ENCODE measurements around the gene MAP7.

MAP7 gene

DNA sequence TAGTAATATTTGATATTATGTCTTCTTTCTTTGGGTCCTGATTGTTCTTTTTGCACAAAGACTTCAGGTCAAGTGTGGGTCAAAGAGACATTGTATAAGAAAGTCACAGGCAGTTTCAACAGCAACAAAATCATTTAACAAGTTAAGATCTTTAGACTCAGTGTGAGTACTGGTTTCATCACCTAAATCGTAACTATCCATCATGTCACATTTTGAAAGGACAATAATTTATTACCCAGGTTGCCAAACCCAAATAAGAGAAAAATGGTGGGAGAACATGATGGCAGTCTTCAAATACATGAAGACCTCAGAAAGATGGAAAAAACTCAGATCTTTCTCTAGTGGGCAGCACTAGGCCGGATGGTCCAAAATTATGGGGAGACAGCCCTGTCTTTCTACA is 205.1 kb downstream of the MAP7 start:
- no peaks in the 10 kb centered on the region for H3K36me3 ChIP-seq (replicated peaks; ENCODE audit: insufficient read depth, low read length)
- H2AFZ ChIP-seq (ENCODE audit: low read length): no peak overlapping the region
- no peaks in the 10 kb centered on the region for H4K20me1 ChIP-seq (ENCODE audit: insufficient read depth, low read length)
- no peak for TF ChIP-seq EZH2 (optimal IDR thresholded peaks at IDR 0.05; ENCODE audit: low read depth, low read length)
- no peak overlapping the region for H3K4me2 ChIP-seq (ENCODE audit: low read depth, low read length)
- H3K27me3 ChIP-seq (replicated peaks; ENCODE audit: insufficient read depth, low read length): no peaks in the 10 kb centered on the region
- no peaks in the 10 kb centered on the region for H3K4me1 ChIP-seq (ENCODE audit: low read length)
- no peak for DNase-seq
- no peak overlapping the region for H3K9ac ChIP-seq (ENCODE audit: low read length)
- no peaks in the 10 kb centered on the region for H3K79me2 ChIP-seq (ENCODE audit: low read length)
- no peak overlapping the region for H3K4me3 ChIP-seq (ENCODE audit: low read length)
- H3F3A ChIP-seq (ENCODE audit: insufficient read depth, low read length): no peaks in the 10 kb centered on the region
- no peak overlapping the region for H3K27ac ChIP-seq (ENCODE audit: low read length)
- no peaks in the 10 kb centered on the region for H3K9me3 ChIP-seq (replicated peaks; ENCODE audit: insufficient read depth, low read length)
- no peaks in the 10 kb centered on the region for H3K9me2 ChIP-seq (replicated peaks; ENCODE audit: insufficient read depth, low read length)

DNA sequence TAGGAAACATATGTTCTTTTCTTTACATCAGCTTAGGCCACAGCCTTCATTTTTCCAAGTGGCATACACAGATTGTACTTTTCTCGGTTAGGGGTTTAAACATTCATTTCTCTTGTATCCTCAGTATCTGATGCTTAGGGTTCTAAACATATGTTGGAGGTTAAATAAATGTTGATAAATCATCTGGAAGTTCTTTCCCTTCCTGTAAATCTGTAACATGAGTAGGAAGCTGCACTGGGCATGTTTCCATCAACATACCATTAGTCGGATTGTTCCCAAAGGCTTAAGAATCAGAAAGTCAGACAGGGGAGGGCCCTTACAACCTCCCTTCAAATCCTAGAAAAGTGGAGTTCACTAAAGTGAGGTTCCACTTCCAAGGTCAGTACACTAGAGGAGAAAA is 205.8 kb downstream of the MAP7 start:
- Histone ChIP-seq H4K20me1 (ENCODE audit: insufficient read depth, low read length) (no peaks in the 10 kb centered on the region), H3K4me1 (ENCODE audit: low read length) (no peaks in the 10 kb centered on the region), H3K9ac (ENCODE audit: low read length) (no peak overlapping the region), H2AFZ (ENCODE audit: low read length) (no peak overlapping the region), H3K4me3 (ENCODE audit: low read length) (no peak overlapping the region), H3K79me2 (ENCODE audit: low read length) (no peaks in the 10 kb centered on the region), H3K27me3 (replicated peaks; ENCODE audit: insufficient read depth, low read length) (no peaks in the 10 kb centered on the region), H3K9me3 (replicated peaks; ENCODE audit: insufficient read depth, low read length) (no peaks in the 10 kb centered on the region), H3K36me3 (replicated peaks; ENCODE audit: insufficient read depth, low read length) (no peaks in the 10 kb centered on the region), H3K27ac (ENCODE audit: low read length) (no peak overlapping the region), H3K4me2 (ENCODE audit: low read depth, low read length) (no peak overlapping the region), H3K9me2 (replicated peaks; ENCODE audit: insufficient read depth, low read length) (no peaks in the 10 kb centered on the region), H3F3A (ENCODE audit: insufficient read depth, low read length) (no peaks in the 10 kb centered on the region)
- no peak for TF ChIP-seq EZH2 (optimal IDR thresholded peaks at IDR 0.05; ENCODE audit: low read depth, low read length)
- TF ChIP-seq, protein P1, sequence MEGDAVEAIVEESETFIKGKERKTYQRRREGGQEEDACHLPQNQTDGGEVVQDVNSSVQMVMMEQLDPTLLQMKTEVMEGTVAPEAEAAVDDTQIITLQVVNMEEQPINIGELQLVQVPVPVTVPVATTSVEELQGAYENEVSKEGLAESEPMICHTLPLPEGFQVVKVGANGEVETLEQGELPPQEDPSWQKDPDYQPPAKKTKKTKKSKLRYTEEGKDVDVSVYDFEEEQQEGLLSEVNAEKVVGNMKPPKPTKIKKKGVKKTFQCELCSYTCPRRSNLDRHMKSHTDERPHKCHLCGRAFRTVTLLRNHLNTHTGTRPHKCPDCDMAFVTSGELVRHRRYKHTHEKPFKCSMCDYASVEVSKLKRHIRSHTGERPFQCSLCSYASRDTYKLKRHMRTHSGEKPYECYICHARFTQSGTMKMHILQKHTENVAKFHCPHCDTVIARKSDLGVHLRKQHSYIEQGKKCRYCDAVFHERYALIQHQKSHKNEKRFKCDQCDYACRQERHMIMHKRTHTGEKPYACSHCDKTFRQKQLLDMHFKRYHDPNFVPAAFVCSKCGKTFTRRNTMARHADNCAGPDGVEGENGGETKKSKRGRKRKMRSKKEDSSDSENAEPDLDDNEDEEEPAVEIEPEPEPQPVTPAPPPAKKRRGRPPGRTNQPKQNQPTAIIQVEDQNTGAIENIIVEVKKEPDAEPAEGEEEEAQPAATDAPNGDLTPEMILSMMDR (IDR thresholded peaks at IDR 0.05; ENCODE audit: low read length): no peak
- DNase-seq: no peak

DNA sequence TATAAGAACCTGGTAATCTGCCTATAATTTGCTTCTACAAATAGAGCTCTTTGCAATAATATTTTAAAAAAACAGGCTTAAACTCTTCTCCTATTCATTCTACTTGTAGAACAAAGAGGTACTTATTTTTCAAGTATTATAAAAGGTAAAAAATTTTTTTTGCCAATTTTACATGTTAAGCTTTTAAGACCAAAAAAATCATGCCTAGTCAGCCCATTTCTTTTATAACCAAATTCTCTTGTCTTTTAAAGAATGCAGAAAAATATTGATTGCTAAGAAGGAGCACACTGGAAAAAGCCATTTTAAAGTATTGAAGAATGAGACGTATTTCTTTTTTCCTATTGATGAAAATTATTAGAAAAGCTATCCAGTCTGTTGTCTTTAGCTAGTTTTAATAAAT is 206.5 kb downstream of the MAP7 start:
- Histone ChIP-seq H3K4me2 (ENCODE audit: low read depth, low read length) (no peak overlapping the region), H3F3A (ENCODE audit: insufficient read depth, low read length) (no peaks in the 10 kb centered on the region), H2AFZ (ENCODE audit: low read length) (no peak overlapping the region), H3K9ac (ENCODE audit: low read length) (no peak overlapping the region), H3K36me3 (replicated peaks; ENCODE audit: insufficient read depth, low read length) (no peaks in the 10 kb centered on the region), H4K20me1 (ENCODE audit: insufficient read depth, low read length) (no peaks in the 10 kb centered on the region), H3K9me2 (replicated peaks; ENCODE audit: insufficient read depth, low read length) (no peaks in the 10 kb centered on the region), H3K79me2 (ENCODE audit: low read length) (no peaks in the 10 kb centered on the region), H3K27ac (ENCODE audit: low read length) (no peak overlapping the region), H3K9me3 (replicated peaks; ENCODE audit: insufficient read depth, low read length) (no peaks in the 10 kb centered on the region), H3K4me1 (ENCODE audit: low read length) (no peaks in the 10 kb centered on the region), H3K27me3 (replicated peaks; ENCODE audit: insufficient read depth, low read length) (no peaks in the 10 kb centered on the region), H3K4me3 (ENCODE audit: low read length) (no peak overlapping the region)
- TF ChIP-seq EZH2phosphoT487 (IDR thresholded peaks at IDR 0.05; ENCODE audit: low read length): no peak
- no peak for DNase-seq

GRCh38 chr6:136343275-136343674 is 206.9 kb downstream of the MAP7 start:
- no peak for TF ChIP-seq EZH2 (optimal IDR thresholded peaks at IDR 0.05; ENCODE audit: low read depth, low read length)
- TF ChIP-seq EZH2phosphoT487 (IDR thresholded peaks at IDR 0.05; ENCODE audit: low read length): no peak
- TF ChIP-seq, protein P1 (IDR thresholded peaks at IDR 0.05; ENCODE audit: low read length): no peak
- Histone ChIP-seq H3K4me3 (ENCODE audit: low read length) (no peak overlapping the region), H3K79me2 (ENCODE audit: low read length) (no peaks in the 10 kb centered on the region)

More at GRCh38 chr6:136343275-136343674, 206.9 kb downstream of the MAP7 start:
- no peak overlapping the region for H3K27ac ChIP-seq (ENCODE audit: low read length)
- no peak overlapping the region for H2AFZ ChIP-seq (ENCODE audit: low read length)
- no peak for DNase-seq
- H3K4me2 ChIP-seq (ENCODE audit: low read depth, low read length): no peak overlapping the region
- H3K36me3 ChIP-seq (replicated peaks; ENCODE audit: insufficient read depth, low read length): no peaks in the 10 kb centered on the region
- H3K27me3 ChIP-seq (replicated peaks; ENCODE audit: insufficient read depth, low read length): no peaks in the 10 kb centered on the region
- no peaks in the 10 kb centered on the region for H3K9me2 ChIP-seq (replicated peaks; ENCODE audit: insufficient read depth, low read length)
- H4K20me1 ChIP-seq (ENCODE audit: insufficient read depth, low read length): no peaks in the 10 kb centered on the region
- H3F3A ChIP-seq (ENCODE audit: insufficient read depth, low read length): no peaks in the 10 kb centered on the region
- no peaks in the 10 kb centered on the region for H3K4me1 ChIP-seq (ENCODE audit: low read length)
- H3K9me3 ChIP-seq (replicated peaks; ENCODE audit: insufficient read depth, low read length): no peaks in the 10 kb centered on the region
- H3K9ac ChIP-seq (ENCODE audit: low read length): no peak overlapping the region

All from MM.1S (cell line).